ENCODE data around the gene GDPD4. TPM values are rescaled to one million over a fixed set of nuclear protein-coding genes. Genes with fewer than 3 reads are reported as not detected.
A peak's percentile ranks its signal among the peaks of the same experiment; 100 is the strongest.

Gene GDPD4
- total RNA-seq, 1 donor = not detected

- H3K4me3 ChIP-seq (ENCODE audit: low read depth, low read length) = no peak overlapping the region
- TF ChIP-seq CTCF (IDR thresholded peaks at IDR 0.05; ENCODE audit: insufficient read depth, low read length) = no peak
- peak; percentile 40 for DNase-seq (ENCODE audit: low read depth)
Measured at GRCh38 chr11:77250881-77251640, 50.4 kb downstream of the GDPD4 start.

GRCh38 chr11:77249427-77249826, 52.1 kb downstream of the GDPD4 start:
- no peak for DNase-seq (ENCODE audit: low read depth)
- no peak for TF ChIP-seq CTCF (IDR thresholded peaks at IDR 0.05; ENCODE audit: insufficient read depth, low read length)
- no peak overlapping the region for H3K4me3 ChIP-seq (ENCODE audit: low read depth, low read length)

GRCh38 chr11:77244277-77245027, 57.0 kb downstream of the GDPD4 start:
- H3K4me3 ChIP-seq (ENCODE audit: low read depth, low read length) = no peak overlapping the region
- peak; percentile 90 for DNase-seq (ENCODE audit: low read depth)
- TF ChIP-seq CTCF (IDR thresholded peaks at IDR 0.05; ENCODE audit: insufficient read depth, low read length) = no peak

- peak; percentile 3 for DNase-seq (ENCODE audit: low read depth)
- no peak for TF ChIP-seq CTCF (IDR thresholded peaks at IDR 0.05; ENCODE audit: insufficient read depth, low read length)
- no peak overlapping the region for H3K4me3 ChIP-seq (ENCODE audit: low read depth, low read length)
Measured at GRCh38 chr11:77236901-77237300, 64.6 kb downstream of the GDPD4 start.

GRCh38 chr11:77233011-77233410, 68.5 kb downstream of the GDPD4 start:
- no peak overlapping the region for H3K4me3 ChIP-seq (ENCODE audit: low read depth, low read length)
- no peak for DNase-seq (ENCODE audit: low read depth)
- TF ChIP-seq CTCF (IDR thresholded peaks at IDR 0.05; ENCODE audit: insufficient read depth, low read length) = no peak

- DNase-seq (ENCODE audit: low read depth) = no peak
- TF ChIP-seq CTCF (IDR thresholded peaks at IDR 0.05; ENCODE audit: insufficient read depth, low read length) = no peak
- H3K4me3 ChIP-seq (ENCODE audit: low read depth, low read length) = no peak overlapping the region
Measured at GRCh38 chr11:77232242-77232641, 69.2 kb downstream of the GDPD4 start.

Data from fibroblast of the aortic adventitia (primary cell).